Activated CD8-positive, alpha-beta memory T cell treated with anti-CD3 and anti-CD28 coated beads for 1 hour (primary cell): ENCODE data around the gene PACRG.

ENCODE experiments used
- DNase-seq, 2 donors: peaks; one replicate each; pipeline ENCODE4 v3.0.0-alpha.2; 2020; ENCODE audit warnings: low read depth in 1 of 2; ENCODE audit errors: extremely low read depth in 1 of 2

Gene PACRG

DNA sequence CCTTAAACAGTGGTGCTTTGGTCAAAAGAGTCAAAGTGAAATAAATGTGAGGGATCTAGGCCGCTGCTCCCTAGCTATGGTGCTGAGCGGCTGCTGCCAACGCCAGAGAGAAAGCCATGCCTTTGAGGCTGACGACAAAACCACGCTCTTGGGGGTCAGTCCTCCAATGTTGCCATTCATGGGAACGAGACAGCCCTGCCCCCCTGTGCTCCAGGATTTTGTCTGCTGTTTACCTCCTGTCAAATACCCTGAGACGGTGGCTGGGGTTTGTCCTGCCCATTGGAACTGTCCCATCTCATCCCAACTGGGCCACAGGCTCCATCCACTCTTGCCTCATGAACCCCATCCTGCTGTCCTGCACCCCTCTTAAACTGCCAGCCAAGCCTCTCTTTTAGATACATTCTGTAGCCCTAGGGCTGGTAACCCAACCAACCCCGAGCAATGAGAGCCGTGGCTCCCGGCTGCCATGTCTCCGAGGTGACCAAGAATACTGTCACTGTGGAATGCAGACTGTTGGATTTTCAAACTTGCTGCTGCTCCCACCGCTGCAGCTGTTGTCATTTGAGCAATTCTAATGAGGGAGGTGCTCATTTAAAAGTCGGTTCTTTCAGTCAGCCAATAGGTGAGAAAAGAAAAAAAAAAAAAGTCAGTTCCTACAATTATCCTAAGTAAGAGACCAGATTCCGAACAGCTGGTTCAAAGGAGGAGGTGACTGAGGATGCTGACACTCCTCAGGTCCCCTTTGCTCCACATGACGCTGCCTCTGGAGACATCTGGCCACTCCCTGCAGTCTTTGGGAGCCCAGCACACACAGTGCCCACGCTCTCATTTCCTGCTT is 613.7 kb downstream of the PACRG start:
- no peak for DNase-seq

- no peak for DNase-seq
These were observed 615.1 kb downstream of the PACRG start for GRCh38 chr6:163342571-163343539.

GRCh38 chr6:163343609-163344008 is 615.8 kb downstream of the PACRG start:
- no peak for DNase-seq

GRCh38 chr6:163344411-163344810 is 616.6 kb downstream of the PACRG start:
- DNase-seq: no peak

- no peak for DNase-seq
These were observed 618.2 kb downstream of the PACRG start for GRCh38 chr6:163345931-163346330.

- DNase-seq: no peak
These were observed 618.8 kb downstream of the PACRG start for GRCh38 chr6:163346497-163346961.

DNA sequence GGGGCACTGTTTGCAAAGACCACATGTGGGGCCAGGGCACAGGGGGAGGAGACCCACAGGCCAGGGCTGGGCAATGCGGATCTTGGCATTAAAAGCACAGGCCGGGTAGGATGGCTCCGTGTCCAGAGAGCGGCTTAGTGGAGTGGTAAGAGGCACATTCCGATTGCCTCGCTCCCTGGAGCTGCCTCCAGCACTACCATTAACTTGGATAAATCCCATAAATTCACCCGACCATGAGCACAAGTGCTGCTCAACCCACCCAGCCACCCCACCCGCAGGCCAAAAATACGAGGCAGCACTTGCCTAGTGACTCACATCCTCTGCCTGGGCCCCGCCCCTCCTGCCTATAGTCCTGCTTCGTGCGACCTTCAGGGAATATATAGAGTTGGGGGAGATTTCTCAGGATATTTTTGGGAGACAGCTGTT is 619.3 kb downstream of the PACRG start:
- no peak for DNase-seq

DNA sequence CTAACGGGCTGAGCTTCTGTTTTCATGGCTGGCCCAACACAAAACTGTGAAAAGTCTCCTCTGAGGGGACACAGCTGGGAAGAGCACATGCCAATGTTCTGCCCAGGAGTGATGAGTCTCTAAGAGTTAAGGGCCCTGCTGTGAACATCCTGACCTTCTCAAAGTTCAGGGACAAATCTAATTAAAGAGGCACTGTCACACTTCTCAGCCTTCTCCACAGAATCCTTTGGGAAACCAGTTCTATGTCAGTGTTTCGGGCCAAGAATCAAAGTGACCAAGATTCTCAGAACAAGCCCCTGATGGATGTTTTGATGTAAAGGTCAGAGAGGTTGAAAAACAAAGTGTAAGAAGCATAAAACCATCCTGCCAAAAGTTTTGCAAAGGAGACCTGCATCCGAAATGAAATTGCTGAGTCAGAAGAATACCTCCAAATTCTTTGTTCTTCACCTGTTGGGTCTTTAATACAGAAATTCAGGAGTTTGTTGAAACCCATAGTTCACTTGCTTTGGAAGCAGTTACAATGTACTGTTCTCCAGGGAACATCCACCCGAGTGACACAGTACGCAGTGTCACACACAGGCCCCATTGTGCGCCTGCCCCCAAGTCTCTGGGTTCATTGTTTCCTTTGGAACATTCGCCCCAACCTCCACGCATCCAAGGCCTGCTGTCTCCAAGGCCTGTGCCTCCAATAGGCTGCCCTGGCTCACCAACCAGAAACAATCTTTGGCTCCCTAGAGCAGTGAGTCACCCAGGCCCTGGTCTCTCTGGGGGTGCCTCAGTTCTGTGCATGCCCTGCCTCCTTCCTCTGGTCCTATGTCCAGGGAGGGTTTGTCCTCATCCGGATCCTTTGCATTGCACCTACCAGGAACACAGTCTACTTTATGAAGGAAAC is 621.3 kb downstream of the PACRG start:
- DNase-seq: no peak

DNA sequence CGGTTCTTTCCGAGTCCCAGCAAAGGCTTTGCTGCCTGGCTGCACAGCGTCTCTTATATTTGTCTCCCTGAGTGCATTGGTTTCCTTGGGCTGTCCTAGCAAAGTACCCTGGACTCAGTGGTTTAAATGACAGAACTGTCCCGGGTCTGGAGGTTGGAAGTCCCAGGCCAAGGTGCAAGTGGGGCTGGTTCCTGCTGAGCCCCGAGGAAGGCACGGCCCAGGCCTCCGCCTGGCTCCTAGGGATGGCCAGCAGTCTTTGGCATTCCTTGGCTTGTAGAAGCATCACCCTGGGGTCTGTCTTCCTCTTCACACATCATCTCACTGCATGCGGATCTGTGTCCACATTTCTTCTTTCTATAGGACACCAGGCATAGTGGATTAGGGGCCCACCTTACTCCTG is 621.9 kb downstream of the PACRG start:
- DNase-seq: no peak

DNA sequence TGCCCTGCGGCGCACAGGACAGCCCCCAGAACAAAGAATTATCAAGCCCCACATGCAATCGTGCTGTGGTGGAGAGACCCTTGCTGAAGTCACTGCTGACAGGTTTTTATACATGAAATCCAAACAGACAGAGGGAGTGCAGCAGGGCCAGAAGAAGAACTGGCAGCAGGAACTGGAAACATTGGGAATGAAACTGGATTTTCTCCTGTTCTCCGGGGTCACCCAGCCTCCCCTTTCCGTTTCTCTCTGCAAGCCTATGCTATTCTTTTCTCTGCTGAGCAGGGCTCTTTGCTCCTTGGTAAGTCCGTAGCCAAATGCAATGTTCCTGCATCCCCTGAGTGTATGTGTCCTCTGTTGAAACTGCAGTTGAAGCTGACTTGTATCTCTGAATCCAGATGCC is 623.2 kb downstream of the PACRG start:
- DNase-seq: no peak

- no peak for DNase-seq
These were observed 624.4 kb downstream of the PACRG start for GRCh38 chr6:163352011-163352685.

GRCh38 chr6:163352966-163353365 is 625.2 kb downstream of the PACRG start:
- DNase-seq: no peak

GRCh38 chr6:163354085-163354484 is 626.3 kb downstream of the PACRG start:
- DNase-seq: no peak

GRCh38 chr6:163354761-163355425 is 627.1 kb downstream of the PACRG start:
- no peak for DNase-seq

- DNase-seq: no peak
These were observed 627.7 kb downstream of the PACRG start for GRCh38 chr6:163355426-163355991.

GRCh38 chr6:163356324-163356723 is 628.5 kb downstream of the PACRG start:
- DNase-seq: no peak

GRCh38 chr6:163356743-163357142 is 629.0 kb downstream of the PACRG start:
- no peak for DNase-seq

DNA sequence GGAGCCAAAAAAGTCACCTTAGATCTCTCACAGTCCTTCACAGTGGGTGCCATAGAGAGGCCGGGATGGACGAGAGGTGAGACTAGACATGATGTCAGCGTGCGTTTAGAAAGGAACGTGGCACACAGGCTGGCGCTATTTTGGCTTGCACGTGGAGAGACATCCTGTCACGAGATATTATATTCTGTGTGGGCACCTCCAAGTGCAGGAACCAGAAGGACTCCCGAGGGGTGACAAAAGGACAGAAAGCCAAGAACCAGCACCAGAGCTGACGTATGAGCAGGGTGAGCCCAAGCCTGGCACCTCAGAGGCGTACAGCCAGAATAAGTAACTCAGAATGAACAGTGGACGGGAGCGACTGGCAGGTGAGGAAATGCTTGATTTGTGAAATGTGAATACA is 636.9 kb downstream of the PACRG start:
- no peak for DNase-seq
